ENCODE measurements around the gene CEBPA. TPM values are rescaled to one million over a fixed set of nuclear protein-coding genes. Genes with fewer than 3 reads are reported as not detected.

Gene CEBPA
- total RNA-seq, 1 experiment from 2014 or later, result 3.2 TPM

DNA sequence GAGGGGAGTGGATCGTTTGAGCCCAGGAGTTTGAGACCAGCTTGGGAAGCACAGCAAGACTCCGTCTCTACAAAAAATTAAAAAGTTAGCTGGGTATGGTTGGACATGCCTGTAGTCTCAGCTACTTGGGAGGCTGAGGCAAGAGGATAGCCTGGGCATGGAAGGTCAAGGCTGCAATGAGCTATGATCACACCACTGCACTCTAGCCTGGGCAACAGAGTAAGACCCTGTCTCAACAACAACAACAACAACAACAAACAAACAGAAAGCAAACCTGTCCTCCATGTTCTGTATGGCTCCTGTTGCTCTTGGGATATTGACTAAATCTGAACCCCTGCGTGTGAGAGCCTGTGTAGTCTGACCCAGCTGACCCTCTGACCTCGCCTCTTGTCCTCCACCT, 14.9 kb downstream of the CEBPA start:
- Histone ChIP-seq H3K23ac (ENCODE audit: insufficient read length, low read depth, low read length) (no peak overlapping the region), H3T11ph (ENCODE audit: low read length) (no peak overlapping the region), H3K9me3 (ENCODE audit: control insufficient read depth, low read depth, low read length) (no peaks in the 10 kb centered on the region), H3K79me1 (ENCODE audit: insufficient read depth, low read depth, low read length, poor library complexity, severe bottlenecking) (no peaks in the 10 kb centered on the region), H2BK20ac (ENCODE audit: low read depth, low read length, poor library complexity, severe bottlenecking) (no peak overlapping the region), H2BK12ac (ENCODE audit: insufficient read length, low read depth, low read length) (no peak overlapping the region), H3K27me3 (ENCODE audit: insufficient read depth, low read length) (no peaks in the 10 kb centered on the region), H3K27ac (ENCODE audit: insufficient read length, low read depth, low read length) (no peak overlapping the region), H3K4ac (ENCODE audit: low read depth, low read length) (no peak overlapping the region), H4K5ac (ENCODE audit: insufficient read length, low read depth, low read length) (no peak overlapping the region), H4K20me1 (ENCODE audit: control insufficient read depth, insufficient read depth, insufficient read length) (no peaks in the 10 kb centered on the region), H4K8ac (replicated peaks; ENCODE audit: insufficient read length, low read depth, low read length) (no peak overlapping the region), H3K18ac (ENCODE audit: insufficient read length, low read depth, low read length) (no peak overlapping the region), H2BK15ac (ENCODE audit: low read depth, low read length) (no peak overlapping the region), H3K14ac (ENCODE audit: insufficient read depth, low read length) (no peak overlapping the region), H3K4me2 (ENCODE audit: insufficient read depth, insufficient read length, low read length) (no peak overlapping the region), H3K56ac (ENCODE audit: insufficient read length, low read depth, low read length) (no peak overlapping the region), H2BK120ac (ENCODE audit: low read depth, low read length, poor library complexity, severe bottlenecking) (no peak overlapping the region), H3K4me1 (ENCODE audit: insufficient read depth, low read length) (no peaks in the 10 kb centered on the region; the same call in 1 of the 2 replicates), H4K91ac (ENCODE audit: insufficient read length, low read depth, low read length) (no peak overlapping the region), H2BK5ac (ENCODE audit: insufficient read length, low read length) (no peak overlapping the region), H3K23me2 (ENCODE audit: insufficient read length, low read depth, low read length, poor library complexity, severe bottlenecking) (no peaks in the 10 kb centered on the region), H2AFZ (ENCODE audit: low read length) (no peak overlapping the region), H2AK5ac (ENCODE audit: insufficient read length, low read length) (no peak overlapping the region), H3K9ac (ENCODE audit: extremely low read depth, insufficient read length, low read length) (no peak overlapping the region), H3K79me2 (ENCODE audit: insufficient read depth, low read length) (no peaks in the 10 kb centered on the region)
- Mint-ChIP-seq H3K9me3 (peaks cover 3 to 9% of the 10 kb centered on the region in 2 experiments; a peak in 4 of 5 replicates), H3K36me3 (ENCODE audit: insufficient read depth in 1 of 3, low read depth in 3 of 3) (no peaks in the 10 kb centered on the region), H3K4me3 (no peak overlapping the region), H3K27ac (no peak overlapping the region), H3K27me3 (ENCODE audit: low read depth) (peaks cover 11% of the 10 kb centered on the region), H3K4me1 (peaks cover 20 to 24% of the 10 kb centered on the region in 2 experiments)
- no peak for TF ChIP-seq CTCF (conservative IDR thresholded peaks at IDR 0.05)
- WGBS (ENCODE audit: extremely low coverage, insufficient read length, low lambda C conversion rate), result no CpG with 5 or more reads among the region's 4 CpGs
- no peak for DNase-seq

Measured in H9 (cell line).